ENCODE measurements around the gene AGAP1.

DNA sequence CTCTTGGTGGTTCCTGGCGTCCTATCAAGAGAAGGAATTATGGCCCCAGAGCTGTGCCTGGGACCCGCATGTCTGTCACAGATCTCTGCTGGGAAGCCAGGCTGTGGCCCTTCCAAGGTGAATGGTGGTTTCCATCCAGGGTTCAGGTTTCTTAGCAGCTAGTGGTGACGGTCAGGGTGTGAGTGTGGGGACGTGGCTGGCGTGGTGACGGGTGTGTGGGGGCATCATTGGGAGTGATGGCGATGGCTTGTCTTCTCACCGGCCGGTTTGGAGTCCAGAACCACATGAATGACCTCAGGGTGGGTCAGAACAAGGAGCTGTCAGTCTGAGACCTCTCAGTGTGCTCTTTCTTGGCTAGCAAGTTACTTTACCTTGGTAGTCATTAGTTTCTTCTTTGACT, 52.6 kb downstream of the AGAP1 start:
- TF ChIP-seq, protein P1, sequence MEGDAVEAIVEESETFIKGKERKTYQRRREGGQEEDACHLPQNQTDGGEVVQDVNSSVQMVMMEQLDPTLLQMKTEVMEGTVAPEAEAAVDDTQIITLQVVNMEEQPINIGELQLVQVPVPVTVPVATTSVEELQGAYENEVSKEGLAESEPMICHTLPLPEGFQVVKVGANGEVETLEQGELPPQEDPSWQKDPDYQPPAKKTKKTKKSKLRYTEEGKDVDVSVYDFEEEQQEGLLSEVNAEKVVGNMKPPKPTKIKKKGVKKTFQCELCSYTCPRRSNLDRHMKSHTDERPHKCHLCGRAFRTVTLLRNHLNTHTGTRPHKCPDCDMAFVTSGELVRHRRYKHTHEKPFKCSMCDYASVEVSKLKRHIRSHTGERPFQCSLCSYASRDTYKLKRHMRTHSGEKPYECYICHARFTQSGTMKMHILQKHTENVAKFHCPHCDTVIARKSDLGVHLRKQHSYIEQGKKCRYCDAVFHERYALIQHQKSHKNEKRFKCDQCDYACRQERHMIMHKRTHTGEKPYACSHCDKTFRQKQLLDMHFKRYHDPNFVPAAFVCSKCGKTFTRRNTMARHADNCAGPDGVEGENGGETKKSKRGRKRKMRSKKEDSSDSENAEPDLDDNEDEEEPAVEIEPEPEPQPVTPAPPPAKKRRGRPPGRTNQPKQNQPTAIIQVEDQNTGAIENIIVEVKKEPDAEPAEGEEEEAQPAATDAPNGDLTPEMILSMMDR (IDR thresholded peaks at IDR 0.05; ENCODE audit: low read depth, low read length, poor library complexity, severe bottlenecking) = no peak
- no peak for TF ChIP-seq EZH2phosphoT487 (IDR thresholded peaks at IDR 0.05; ENCODE audit: borderline replicate concordance, low read length)

Measured in DOHH2 (cell line).